Measurements from ENCODE around the gene PDE4D. TPM values are rescaled to one million over a fixed set of nuclear protein-coding genes. Genes with fewer than 3 reads are reported as not detected.

Gene PDE4D
- total RNA-seq, 1 experiment from 2014 or later: 4.9 TPM

GRCh38 chr5:58926541-58926935 is 967.0 kb downstream of the PDE4D start:
- peak; percentile 15 for DNase-seq (ENCODE audit: low spot score)
- in situ Hi-C loops (cut with HindIII; ENCODE audit: low sequenced_read_pairs): no loop called here

DNA sequence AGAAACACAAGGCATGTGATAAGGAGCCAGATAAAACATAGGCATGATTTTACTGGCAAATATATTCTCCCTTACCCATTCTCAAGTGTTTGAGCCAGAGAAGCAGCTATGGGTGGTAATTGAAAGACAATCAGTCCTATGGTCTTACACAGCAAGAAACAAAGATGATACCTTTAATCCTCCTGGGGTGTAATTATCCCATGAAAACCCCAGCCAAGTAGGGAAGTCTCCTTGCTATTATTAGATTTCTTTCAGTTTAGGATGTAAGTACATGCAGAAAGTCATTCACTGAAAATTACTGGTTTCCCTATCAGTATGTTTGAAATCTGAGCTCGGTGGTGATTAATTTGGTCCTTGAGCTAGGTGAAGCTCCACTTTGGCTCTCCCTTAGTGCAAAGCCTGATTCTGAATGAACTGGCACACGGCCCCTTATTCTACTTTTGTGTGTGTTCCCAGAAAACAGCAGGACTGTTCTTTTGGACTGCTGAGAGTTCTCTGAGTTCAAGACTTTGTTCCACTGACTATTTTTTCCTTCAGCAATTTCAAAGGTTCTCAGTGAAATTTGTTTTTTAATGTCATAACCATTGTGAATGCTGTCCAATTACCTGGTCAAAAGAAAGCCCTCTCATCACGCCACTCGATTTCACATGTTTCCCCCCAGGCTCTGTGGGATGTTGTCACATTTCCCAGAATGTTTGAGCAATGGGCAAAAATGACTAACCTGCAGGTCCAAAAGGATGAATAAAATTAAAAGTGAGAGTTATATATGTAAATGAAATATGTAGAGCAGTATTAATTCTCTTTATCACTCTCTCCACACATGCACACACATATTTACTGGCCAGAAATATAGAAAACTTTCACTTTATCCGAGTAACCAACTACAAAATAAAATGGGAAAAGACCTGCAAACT is 967.6 kb downstream of the PDE4D start:
- in situ Hi-C loops (cut with HindIII; ENCODE audit: low sequenced_read_pairs): no loop called here
- DNase-seq (ENCODE audit: low spot score): peak; percentile 94

DNA sequence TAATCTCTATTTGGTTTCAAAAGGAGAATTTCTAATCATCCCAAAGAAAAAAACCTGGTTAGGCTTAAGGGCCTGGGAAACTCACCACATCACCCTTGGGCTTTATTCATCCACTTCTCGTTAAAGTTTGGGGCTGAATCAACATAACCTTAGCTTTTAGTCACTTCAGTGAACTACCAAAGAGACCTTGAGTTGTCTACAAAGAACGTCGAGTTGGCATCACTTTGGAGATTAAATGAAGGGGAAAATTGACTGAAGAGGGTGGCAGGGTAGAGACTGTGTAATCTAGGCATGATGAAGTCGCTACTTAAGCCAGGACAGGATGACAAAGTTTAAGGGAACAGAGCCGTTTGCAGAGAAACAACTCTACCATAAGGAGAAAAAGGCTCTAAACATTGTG is 969.2 kb downstream of the PDE4D start:
- in situ Hi-C loops (cut with HindIII; ENCODE audit: low sequenced_read_pairs): no loop called here
- DNase-seq (ENCODE audit: low spot score): peak; percentile 24

GRCh38 chr5:58923355-58923754 is 970.2 kb downstream of the PDE4D start:
- no peak for DNase-seq (ENCODE audit: low spot score)
- in situ Hi-C loops (cut with HindIII; ENCODE audit: low sequenced_read_pairs): no loop called here

- peak; percentile 91 for DNase-seq (ENCODE audit: low spot score)
- in situ Hi-C loops (cut with HindIII; ENCODE audit: low sequenced_read_pairs): no loop called here
These were observed 970.9 kb downstream of the PDE4D start for GRCh38 chr5:58922461-58923171.

DNA sequence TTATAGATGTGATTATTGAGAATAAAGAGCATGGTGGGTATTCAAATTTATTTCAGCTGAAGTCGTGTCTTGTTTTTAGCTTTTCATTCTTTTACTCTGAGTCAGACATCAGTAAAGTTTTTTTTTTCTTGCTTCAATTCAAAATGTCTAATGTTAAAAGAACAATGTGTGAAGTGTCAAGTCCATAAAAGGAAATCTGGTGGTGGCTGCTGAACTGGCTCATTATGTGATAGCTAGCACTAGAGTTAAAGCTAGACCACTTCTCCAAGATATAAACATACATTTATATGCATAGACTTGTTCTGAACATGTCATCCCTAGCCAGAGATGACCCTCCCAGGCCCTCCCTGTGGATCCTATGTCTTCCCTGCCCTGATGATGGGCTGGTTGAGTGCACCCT is 972.4 kb downstream of the PDE4D start:
- DNase-seq (ENCODE audit: low spot score): no peak
- in situ Hi-C loops (cut with HindIII; ENCODE audit: low sequenced_read_pairs): no loop called here

GRCh38 chr5:58919833-58920232 is 973.7 kb downstream of the PDE4D start:
- in situ Hi-C loops (cut with HindIII; ENCODE audit: low sequenced_read_pairs): no loop called here
- no peak for DNase-seq (ENCODE audit: low spot score)
